GM10248 (cell line): ENCODE measurements around the gene HCRT.
A peak's percentile ranks its signal among the peaks of the same experiment; 100 is the strongest.

Experiments
- CTCF ChIA-PET: fragments of 300-600 bp; sonication (Branson Sonifier 250); formaldehyde crosslinking; extraction: SDS; loops from one replicate; lab custom pipeline; 2021; ENCODE audit warnings: antibody characterized with exemption; lab: Yijun Ruan, JAX
- POLR2A ChIA-PET: fragments of 350-650 bp; sonication (Branson Sonifier 250); formaldehyde crosslinking; extraction: SDS; loops from one replicate; lab custom pipeline; 2020; ENCODE audit warnings: antibody characterized with exemption; lab: Yijun Ruan, JAX
- DNase-seq: peaks from one replicate; pipeline ENCODE4 v3.0.0; 2012; ENCODE audit errors: extremely low spot score
- TF ChIP-seq, protein P1 (sequence below): IDR thresholded peaks from 2 replicates; pipeline ENCODE4 v1.5.1; 2012; ENCODE audit warnings: mild to moderate bottlenecking, low read depth; ENCODE audit errors: extremely low read depth, missing control alignments, control extremely low read depth

The HCRT gene

GRCh38 chr17:42185621-42185930 lies 324 bp upstream of the HCRT start:
- TF ChIP-seq, protein P1, sequence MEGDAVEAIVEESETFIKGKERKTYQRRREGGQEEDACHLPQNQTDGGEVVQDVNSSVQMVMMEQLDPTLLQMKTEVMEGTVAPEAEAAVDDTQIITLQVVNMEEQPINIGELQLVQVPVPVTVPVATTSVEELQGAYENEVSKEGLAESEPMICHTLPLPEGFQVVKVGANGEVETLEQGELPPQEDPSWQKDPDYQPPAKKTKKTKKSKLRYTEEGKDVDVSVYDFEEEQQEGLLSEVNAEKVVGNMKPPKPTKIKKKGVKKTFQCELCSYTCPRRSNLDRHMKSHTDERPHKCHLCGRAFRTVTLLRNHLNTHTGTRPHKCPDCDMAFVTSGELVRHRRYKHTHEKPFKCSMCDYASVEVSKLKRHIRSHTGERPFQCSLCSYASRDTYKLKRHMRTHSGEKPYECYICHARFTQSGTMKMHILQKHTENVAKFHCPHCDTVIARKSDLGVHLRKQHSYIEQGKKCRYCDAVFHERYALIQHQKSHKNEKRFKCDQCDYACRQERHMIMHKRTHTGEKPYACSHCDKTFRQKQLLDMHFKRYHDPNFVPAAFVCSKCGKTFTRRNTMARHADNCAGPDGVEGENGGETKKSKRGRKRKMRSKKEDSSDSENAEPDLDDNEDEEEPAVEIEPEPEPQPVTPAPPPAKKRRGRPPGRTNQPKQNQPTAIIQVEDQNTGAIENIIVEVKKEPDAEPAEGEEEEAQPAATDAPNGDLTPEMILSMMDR = no peak
- POLR2A ChIA-PET = interaction anchor here (0.6 kb wide), 1 partner anchor 1130 kb away, joined by 3 read pairs; no protein-coding TSS in a partner anchor
- CTCF ChIA-PET = interaction anchor here (1.0 to 2.9 kb wide), 5 partner anchors 9 to 165 kb away, joined by 3 to 26 read pairs (median 10); partner anchors contain the start of genes GHDC and NKIRAS2
- no peak for DNase-seq

DNA sequence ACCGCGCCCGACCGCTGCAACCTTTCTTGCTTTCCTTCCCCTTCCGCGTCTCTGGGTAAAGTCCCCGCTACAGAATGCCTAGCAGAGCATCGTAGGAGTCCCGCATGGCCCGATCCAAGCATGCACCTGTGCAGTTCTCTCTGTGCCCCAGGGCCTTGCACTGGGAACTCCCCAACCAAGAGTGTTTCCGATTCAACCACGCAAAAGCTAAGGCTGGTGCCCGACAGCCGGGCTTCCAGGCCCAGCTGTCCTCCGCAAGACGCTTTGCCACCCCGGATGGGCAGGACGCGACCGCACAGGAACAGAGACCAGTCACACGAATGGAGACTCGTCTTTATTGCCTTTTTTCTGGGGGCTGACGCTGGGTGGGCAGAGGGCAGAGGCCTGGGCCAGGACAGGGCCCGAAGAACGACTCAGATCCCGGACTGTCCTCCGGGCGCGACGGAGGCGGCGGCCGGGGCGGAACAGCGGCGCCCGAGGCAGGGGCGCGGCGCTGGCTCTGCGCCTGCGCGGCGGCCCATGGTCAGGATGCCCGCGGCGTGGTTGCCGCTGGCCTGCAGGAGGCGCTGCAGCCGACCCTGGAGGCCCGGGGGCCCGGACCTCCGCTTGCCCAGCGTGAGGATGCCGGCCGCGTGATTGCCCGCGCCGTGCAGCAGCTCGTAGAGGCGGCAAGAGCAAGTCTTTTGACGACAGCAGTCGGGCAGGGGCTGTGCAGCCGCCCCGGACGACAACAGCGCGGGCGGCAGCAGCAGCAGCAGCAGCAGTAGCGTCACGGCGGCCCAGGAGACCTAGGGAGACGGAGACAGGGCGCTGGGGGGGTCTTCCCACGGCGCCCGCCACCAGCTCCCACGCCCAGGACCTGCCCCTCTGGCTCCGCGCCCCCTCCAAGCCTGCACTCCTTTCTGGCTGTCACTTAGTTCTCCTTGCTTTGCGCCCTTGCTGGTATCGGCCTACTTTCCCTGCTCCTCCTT lies 1.2 kb downstream of the HCRT start:
- peak; percentile 95 for DNase-seq
- POLR2A ChIA-PET = no interaction called here
- CTCF ChIA-PET = interaction anchor here (1.2 to 6.3 kb wide), 12 partner anchors 9 to 222 kb away, joined by 3 to 53 read pairs (median 5); partner anchors contain the start of genes GHDC, KAT2A and STAT3

GRCh38 chr17:42182927-42183734 lies 2.1 kb downstream of the HCRT start:
- DNase-seq = no peak
- CTCF ChIA-PET = interaction anchor here (0.8 to 6.3 kb wide), 14 partner anchors 8 to 223 kb away, joined by 3 to 53 read pairs (median 8); partner anchors contain the start of genes GHDC and KAT2A

More for the DNA sequence above, 1.2 kb downstream of the HCRT start:
- TF ChIP-seq, protein P1 = peak; percentile 90

GRCh38 chr17:42181851-42182207 lies 3.4 kb downstream of the HCRT start:
- ChIA-PET POLR2A (no interaction called here), CTCF (interaction anchor here (0.7 to 6.3 kb wide), 26 partner anchors 8 to 615 kb away, joined by 3 to 53 read pairs (median 4); partner anchors contain the start of genes DNAJC7, GHDC, KAT2A and NKIRAS2)
- TF ChIP-seq, protein P1 = no peak

More at GRCh38 chr17:42182927-42183734, 2.1 kb downstream of the HCRT start:
- TF ChIP-seq, protein P1 = no peak
- POLR2A ChIA-PET = no interaction called here

GRCh38 chr17:42180922-42181850 lies 4.1 kb downstream of the HCRT start, which contains the start of gene KCNH4:
Gene KCNH4 (minus strand): TSS chr17:42181142. CDS start chr17:42180945, 197 bp downstream.
- DNase-seq = peak; percentile 93
- POLR2A ChIA-PET = no interaction called here
- CTCF ChIA-PET = interaction anchor here (0.7 to 6.3 kb wide), 34 partner anchors 8 to 616 kb away, joined by 3 to 53 read pairs (median 4); partner anchors contain the start of genes DNAJC7, GHDC, KAT2A and NKIRAS2
- TF ChIP-seq, protein P1 = peak; percentile 81

More at GRCh38 chr17:42181851-42182207, 3.4 kb downstream of the HCRT start:
- no peak for DNase-seq
